KG1 (cell line): ENCODE measurements around the gene TRMU.
"Not testable (repeated sequence)": the region's sequence is repeated elsewhere in the genome, so short reads cannot be mapped to it uniquely, and the experiment has no call there.

Experiments used
- DNase-seq: peaks from one replicate; lab custom pipeline; 2025; lab: John Stamatoyannopoulos, UW

TRMU gene

DNA sequence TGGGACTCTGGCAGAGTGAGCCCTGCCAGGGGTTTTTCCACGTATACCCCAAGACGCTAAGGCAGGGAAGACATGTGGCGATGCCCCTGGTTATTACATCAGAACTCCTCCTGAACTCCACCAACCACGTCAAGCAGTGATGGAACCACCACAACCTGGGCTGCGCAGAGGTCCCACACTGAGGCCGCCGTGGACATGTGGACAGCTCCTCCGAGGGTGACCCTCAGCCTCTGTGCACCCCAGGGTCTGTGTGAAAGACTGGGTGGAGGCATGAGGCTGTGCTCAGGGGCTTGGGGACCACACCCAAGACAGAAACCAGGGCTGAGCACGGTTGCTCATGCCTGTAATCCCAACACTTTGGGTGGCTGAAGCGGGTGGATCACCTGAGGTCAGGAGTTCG, 52.2 kb downstream of the TRMU start:
- no peak for DNase-seq

- no peak for DNase-seq
These were observed 53.1 kb downstream of the TRMU start for GRCh38 chr22:46388647-46389046.

- DNase-seq = no peak
These were observed 53.6 kb downstream of the TRMU start for GRCh38 chr22:46389081-46389480.

- DNase-seq = no peak
These were observed 54.7 kb downstream of the TRMU start for GRCh38 chr22:46390105-46390651.

DNA sequence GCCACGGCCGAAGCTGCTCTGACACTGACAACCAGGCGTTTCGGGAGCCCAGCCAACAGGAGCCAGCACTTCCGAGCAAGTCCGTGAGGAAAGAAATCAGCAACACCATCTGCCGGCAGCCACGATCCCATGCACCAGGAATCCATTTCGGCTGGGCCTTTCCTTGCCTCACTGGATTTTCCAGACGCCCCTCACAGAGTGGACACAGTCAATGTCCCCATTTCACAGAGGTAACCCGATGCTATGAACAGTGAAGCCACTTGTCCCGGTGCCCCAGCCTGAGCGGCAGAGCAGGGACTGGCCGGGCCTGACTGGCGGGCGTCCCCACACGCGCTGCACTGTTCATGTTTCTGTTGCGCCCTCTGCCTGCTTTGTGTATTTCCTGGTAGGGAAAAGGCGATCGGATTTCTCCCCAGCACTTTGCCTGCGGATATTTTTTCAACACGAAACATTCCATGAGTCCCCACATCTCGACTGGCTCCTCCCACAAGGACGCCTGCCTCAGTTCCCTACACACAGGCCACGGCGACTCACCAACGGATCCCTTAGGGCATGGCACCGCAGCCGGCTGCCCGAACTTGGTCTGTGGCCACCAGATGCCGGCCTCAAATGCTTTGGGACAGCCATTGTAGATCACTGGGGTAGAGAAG, 55.3 kb downstream of the TRMU start:
- DNase-seq = no peak

DNA sequence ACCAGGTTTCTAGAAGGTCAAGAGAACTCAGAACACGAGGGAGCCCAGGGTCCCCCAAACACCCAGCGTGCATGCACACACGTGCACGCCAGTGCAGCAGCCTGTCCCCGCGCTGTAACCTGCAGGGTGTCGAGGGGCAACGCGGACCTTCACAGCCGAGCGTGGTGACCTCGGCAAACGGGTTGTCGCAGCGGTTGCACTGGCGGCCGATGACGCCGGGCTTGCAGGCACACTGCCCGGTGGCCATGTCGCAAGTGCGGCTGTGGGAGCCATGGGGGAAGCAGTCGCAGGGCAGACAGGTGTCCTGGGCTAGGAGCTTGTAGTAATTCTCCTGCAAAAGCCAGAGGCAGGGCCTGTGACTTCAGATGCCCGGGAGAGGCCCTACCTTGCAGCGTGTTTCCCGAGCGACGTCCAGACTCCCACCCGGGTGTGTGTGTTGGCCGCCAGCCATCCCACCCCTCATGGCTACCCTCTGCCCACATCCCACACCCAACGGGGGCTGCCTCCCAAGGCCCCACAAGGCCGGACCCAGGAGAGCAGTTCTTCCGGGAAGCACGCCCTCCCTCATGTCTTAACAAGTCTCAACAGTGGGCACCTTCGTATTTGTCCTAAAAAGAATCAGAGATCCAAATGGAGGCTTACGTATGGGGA, 56.1 kb downstream of the TRMU start:
- DNase-seq = no peak

GRCh38 chr22:46392137-46392844, 56.8 kb downstream of the TRMU start:
- no peak for DNase-seq

- no peak for DNase-seq
These were observed 58.4 kb downstream of the TRMU start for GRCh38 chr22:46393873-46394272.

DNA sequence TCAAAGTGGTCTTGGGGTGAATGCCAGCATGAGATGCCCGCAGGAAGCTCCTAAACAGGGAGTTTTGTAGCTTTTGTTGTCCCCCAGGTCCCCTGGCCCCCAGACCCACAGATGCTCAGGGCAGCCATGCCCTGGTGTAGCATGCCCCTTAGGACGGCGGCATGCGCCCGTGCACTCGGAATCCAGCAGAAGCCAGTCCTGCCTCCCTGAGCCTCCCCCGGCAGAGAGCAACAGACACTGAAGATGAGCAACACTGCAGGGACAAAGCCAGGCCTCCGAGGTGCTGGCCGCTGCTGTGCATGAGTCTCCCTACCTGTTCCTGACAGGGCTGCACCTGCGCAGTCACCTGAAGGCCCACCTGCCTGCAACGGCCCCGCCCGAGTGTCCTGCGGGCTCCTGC, 59.1 kb downstream of the TRMU start:
- no peak for DNase-seq

GRCh38 chr22:46395145-46395544, 59.6 kb downstream of the TRMU start:
- no peak for DNase-seq

DNA sequence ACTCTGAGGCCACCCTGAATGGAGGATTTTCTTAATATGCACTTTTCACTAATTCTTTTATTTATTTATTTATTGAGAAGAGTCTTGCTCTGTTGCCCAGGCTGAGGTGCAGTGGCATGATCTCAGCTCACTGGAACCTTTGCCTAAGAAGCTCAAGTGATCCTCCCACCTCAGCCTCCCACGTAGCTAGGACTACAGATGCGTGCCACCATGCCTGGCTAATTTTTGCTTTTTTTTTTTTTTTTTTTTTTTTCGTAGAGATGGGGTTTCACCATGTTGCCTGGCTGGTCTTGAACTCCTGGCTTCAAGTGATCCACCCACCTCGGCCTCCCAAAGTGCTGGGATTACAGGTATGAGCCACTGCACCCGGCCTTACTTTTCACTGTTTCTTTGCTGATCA, 61.5 kb downstream of the TRMU start:
- DNase-seq = not testable (repeated sequence)

- DNase-seq = no peak
These were observed 62.0 kb downstream of the TRMU start for GRCh38 chr22:46397514-46397913.

DNA sequence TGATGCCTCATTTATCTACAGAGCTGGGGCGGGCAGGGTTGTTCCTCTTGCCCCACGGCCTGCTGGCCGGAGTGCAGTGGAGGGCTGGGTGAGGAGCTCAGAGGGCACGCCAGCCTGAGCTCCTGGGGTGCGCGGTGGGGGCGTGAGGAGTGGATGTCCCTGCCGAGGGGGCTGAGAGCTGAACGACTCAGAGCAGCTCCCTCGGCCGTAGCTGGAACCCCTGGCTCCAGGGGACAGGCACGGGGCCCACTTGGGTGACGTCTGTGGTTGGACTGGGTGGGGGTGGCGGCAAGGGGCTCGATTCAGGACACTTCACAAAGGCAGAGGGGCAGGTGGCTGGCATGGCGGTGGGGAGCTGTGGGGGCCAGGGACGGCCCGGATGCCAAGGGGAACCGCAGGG, 62.4 kb downstream of the TRMU start:
- no peak for DNase-seq

DNA sequence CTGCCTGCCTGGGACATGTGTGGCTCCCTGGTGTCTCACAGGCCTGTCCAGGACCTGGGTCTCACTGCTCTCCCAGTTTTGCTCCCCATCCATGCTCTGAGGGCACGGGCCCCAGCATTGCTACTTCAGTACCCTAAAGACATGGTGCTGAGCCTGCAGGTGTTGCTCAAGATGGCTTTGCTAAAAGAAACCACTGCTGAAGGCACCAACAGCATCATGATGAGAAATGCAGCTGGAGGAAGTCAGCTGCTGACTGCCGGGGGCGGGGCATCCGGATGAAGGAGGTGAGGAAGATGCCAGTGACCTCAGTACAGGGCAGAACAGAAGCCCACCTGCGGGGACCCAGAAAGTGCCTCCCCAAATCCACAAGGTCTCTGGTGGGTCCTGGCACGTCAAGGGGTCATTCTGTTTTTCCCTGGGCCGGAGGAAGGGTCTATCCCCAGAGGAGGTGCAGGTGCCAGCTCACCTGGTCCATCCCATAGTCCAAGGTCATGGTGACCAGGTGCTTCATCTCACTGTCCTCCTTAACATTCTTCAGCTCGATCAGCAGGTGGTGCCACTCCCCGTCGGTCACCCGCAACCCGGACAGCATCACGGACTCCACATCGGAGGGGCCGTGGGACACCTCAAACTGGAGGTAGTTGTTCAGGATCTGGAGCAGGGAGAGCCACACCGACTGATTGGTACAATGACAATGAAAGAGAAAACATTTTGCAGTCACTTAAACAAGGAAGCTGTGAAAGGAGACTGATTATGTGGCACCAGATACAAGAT, 63.9 kb downstream of the TRMU start:
- no peak for DNase-seq

DNA sequence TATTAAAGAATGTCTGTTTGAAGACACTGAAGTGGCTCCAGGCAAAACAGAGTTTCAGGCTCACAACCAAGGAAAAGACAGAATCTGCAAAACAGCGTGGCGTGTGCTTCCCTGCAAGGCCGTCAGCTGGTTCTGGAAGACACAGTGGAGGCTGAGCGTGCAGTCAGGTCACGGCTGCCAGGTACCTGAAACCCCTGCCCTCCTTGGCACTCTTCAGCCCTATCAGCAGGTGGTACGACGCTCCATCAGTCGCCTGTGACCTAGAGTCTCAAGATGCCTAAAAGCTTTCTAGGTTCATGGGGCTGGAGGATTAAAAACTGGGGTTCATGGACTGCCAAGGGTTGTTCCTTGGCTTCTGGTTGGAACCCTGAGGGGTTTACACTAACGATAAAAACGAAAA, 65.9 kb downstream of the TRMU start:
- no peak for DNase-seq

GRCh38 chr22:46402505-46402904, 67.0 kb downstream of the TRMU start:
- DNase-seq = no peak

DNA sequence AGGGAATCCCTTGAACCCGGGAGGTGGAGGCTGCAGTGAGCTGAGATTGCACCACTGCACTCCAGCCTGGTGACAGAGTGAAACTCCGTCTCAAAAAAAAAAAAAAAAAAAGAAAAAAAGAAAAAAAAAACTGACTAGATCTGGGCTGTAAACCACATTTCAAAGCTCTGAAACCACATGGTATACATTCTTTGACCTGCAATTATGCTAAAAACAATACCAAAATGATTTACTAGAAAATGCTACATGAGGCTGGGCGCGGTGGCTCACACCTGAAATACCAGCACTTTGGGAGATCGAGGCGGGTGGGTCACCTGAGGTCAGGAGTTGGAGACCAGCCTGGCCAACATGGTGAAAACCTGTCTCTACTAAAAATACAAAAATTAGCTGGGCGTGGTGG, 68.4 kb downstream of the TRMU start:
- not testable (repeated sequence) for DNase-seq

DNA sequence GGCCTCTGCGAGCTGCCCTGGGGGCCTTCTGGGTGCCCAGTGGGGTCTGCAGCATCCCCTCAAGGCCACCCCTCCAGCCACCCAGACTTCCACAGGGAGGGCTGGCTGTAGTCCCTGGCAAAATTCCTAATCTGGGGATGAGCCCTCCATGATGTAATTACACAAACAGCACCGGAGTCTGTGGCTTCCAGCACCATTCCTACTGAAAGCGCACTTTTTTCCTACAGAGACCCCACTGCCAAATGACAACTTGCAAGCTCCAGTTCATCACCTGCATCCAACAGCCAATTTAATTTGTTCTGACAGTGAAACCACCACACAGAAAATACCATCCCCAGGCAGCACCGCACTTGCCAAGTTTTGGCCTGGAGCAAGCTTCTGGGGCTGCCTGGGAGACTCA, 70.4 kb downstream of the TRMU start:
- no peak for DNase-seq

- no peak for DNase-seq
These were observed 70.8 kb downstream of the TRMU start for GRCh38 chr22:46406349-46406748.

DNA sequence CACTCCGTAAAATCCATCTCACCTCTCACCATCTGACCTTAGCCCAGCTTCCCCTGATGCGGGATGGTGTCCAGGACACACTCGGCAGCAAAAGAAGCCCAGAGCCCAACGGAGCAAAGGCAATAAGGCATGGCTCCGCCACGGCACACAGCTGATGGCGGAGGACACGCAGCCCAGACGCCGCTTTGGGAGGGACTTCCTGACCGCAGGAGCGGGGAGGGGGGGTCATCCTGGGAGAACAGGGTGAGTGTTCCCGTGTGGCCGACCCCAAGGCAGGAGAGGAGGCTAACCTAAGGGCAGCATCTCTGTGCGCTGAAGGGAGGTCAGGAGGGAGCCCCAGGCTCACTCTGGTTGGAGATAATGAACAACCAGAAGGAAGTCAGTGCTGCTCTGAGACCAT, 71.3 kb downstream of the TRMU start:
- DNase-seq = no peak
